ENCODE results near the gene SLC9A9.

DNA sequence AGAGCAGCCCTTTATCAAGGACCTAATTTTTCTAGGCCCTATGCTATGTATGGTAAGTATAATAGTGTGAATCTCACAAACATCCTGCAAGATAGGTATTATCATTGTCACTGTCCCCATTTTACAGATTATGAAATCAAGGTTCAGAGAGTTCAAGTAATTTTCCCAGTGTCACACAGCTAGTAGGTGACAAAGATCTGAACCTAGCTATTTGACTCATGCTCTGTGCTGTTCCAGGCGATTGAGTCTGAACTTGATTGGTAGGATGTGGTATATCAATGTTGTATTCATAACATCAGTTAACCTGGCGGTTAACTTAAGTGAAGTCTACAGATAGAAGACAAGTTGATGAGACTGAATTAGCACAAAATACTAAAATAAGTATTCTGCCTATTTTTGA, 498.8 kb downstream of the SLC9A9 start:
- TF ChIP-seq, protein P1, sequence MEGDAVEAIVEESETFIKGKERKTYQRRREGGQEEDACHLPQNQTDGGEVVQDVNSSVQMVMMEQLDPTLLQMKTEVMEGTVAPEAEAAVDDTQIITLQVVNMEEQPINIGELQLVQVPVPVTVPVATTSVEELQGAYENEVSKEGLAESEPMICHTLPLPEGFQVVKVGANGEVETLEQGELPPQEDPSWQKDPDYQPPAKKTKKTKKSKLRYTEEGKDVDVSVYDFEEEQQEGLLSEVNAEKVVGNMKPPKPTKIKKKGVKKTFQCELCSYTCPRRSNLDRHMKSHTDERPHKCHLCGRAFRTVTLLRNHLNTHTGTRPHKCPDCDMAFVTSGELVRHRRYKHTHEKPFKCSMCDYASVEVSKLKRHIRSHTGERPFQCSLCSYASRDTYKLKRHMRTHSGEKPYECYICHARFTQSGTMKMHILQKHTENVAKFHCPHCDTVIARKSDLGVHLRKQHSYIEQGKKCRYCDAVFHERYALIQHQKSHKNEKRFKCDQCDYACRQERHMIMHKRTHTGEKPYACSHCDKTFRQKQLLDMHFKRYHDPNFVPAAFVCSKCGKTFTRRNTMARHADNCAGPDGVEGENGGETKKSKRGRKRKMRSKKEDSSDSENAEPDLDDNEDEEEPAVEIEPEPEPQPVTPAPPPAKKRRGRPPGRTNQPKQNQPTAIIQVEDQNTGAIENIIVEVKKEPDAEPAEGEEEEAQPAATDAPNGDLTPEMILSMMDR (IDR thresholded peaks at IDR 0.05): no peak
- no peak for TF ChIP-seq POLR2A (IDR thresholded peaks at IDR 0.05)
